HG03342 (cell line): ENCODE data around the gene RADIL.

Source experiments
- ATAC-seq: cut with Tn5 transposase; IDR thresholded peaks from one replicate; pipeline ENCODE4 v1.9.1; 2021; ENCODE audit warnings: mild to moderate bottlenecking, moderate library complexity; ENCODE audit not compliant: unreplicated experiment

Gene RADIL

DNA sequence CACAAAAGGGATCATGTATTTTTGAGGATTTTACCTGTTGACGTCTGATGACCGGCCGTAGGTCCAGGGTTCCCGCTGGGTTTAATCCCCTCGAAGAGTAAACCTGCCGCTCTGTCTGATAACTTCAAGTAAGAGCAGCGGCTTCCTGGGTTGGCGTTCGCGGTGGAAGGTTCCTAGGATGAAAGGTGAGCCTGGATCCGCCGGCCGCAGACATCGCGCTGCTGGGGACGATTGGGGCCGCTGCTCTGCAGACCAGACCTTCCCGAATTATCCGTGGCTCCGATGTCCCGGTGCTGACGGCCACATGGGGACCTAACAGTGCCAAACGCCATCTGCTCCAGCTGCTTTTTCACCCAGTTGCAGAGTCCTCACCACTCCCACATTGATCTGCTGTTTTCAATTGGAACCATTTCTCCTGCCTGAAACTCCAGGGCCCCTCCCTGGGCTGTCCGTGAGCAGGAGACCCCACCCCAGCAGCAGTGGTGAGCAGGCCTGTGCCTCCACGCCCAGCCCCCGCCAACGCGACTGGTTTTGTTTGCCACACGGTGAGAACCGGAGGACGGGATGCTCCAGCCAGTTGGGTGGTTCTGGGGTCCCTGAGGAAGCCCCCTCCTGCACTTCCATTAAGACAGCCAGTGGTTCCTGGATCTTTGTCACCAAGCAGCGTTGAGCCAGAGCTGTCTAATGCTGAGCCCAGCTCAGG, 120.3 kb downstream of the RADIL start:
- no peak for ATAC-seq

DNA sequence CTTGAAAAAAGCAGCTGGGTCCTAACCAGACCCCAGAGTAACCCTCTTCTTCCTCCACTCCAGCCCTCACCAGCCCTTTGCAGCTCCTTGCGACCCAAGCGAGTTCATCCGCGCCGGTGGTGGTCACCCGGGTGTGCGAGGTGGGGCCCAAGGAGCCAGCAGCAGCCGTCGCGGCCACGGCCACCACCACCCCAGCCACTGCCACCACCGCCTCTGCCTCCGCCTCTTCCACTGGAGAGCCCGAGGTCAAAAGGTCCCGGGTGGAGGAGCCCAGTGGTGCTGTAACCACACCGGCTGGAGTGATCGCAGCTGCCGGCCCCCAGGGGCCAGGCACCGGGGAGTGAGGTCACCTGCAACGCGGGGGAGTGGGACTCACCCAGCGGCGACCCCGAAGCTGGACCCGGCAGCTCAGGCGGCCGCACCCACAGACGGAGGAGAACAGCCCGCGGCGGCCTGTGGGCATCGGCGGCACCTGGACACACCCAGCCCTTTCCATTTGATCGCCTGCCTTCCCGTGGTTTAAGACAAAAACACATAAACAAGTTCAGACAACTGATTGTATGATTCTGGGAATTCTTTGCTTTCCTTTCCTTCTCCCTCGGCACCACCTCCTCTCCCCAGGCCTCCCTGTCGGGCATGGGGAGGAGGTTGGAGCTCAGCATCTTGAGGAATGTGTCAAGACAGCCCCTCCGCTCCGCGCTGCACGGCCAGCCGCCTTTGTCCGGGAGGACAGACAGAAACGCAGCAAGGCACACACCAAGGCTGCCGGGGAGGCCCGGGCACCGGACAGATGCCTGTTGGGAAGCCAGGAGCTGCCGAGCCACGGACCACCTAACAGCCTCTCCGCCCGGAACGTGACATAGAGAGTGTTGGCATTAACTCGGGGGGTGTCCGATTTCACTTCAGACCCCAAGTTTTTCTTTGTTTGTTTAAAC, 121.1 kb downstream of the RADIL start:
- no peak for ATAC-seq

DNA sequence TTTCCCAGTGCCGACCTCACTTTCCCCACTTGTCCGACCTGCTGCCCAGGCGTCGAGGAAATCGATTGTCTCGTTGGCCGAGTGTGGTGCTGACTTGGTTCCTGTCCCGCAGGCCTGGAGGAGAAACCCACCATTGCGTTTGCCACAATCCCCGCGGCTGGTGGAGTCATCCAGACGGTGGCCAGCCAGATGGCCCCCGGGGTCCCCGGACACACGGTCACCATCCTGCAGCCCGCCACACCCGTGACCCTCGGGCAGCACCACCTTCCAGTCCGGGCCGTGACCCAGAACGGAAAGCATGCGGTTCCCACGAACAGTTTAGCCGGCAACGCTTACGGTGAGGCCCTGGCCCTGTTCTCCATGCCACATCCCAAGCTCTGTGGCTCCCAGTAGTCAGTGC, 122.6 kb downstream of the RADIL start:
- no peak for ATAC-seq

DNA sequence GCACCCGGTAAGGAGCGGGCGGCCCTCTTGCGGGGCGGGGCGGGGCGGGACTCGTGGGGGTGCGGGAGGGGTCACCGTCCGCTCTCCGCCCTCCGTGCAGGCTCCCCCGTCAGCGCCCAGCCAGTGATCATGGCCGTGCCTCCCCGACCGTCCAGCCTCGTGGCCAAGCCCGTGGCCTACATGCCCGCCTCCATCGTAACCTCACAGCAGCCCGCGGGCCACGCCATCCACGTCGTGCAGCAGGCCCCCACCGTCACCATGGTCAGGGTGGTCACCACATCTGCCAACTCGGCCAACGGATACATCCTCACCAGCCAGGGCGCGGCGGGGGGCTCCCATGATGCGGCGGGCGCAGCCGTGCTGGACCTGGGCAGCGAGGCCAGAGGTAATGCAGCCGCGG, 124.3 kb downstream of the RADIL start:
- ATAC-seq: no peak

DNA sequence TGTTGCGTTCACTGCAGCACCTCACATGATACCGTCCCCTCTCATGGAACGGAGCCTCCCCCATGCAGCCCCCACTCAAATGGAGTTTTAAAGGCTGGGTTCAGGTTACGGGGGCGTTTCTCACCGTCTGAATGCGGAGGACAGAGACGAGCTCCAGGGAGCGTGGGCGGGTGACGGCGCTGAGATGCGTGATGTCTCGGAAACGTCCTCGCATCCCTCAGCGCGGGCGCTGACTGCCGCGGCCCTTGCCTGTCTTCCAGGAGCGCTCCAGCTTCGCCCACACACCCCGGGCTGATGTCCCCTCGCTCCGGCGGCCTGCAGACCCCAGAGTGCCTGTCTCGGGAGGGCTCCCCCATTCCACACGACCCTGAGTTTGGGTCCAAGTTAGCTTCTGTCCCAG, 124.7 kb downstream of the RADIL start:
- no peak for ATAC-seq

DNA sequence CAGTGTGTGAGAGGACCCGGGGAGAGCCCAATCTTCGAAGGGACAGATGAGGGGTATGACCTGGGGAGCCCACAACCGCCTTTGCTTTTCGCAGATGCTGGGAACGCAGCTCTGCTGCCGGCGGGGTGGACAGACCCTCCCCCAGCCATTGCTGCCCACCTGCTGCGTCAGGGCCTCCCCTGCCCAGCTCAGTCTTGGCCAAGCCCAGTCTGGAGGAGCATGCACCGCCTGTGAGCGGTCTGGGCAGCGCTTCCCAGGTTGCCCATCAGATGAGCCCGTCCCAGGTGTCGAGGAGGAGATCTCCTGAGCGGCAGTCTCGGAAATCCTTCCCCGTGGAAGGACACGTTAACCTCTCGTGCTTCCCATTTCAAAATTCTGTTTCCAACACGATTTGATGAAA, 125.4 kb downstream of the RADIL start:
- ATAC-seq: no peak

DNA sequence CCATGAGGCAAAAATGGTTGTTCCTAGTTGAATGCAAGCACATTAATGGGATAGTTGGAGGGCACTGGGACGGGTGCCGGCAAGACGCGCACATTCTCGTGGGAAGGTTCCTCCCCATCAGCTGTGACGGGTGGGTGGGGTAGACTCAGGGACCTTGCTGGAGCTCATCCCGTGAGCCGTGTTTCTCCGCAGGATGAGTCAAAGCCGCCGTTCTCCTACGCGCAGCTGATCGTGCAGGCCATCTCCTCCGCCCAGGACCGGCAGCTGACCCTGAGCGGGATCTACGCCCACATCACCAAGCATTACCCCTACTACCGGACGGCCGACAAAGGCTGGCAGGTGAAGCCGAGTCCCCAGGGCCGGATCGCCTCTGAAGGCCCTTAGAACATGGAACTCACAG, 128.5 kb downstream of the RADIL start:
- no peak for ATAC-seq

DNA sequence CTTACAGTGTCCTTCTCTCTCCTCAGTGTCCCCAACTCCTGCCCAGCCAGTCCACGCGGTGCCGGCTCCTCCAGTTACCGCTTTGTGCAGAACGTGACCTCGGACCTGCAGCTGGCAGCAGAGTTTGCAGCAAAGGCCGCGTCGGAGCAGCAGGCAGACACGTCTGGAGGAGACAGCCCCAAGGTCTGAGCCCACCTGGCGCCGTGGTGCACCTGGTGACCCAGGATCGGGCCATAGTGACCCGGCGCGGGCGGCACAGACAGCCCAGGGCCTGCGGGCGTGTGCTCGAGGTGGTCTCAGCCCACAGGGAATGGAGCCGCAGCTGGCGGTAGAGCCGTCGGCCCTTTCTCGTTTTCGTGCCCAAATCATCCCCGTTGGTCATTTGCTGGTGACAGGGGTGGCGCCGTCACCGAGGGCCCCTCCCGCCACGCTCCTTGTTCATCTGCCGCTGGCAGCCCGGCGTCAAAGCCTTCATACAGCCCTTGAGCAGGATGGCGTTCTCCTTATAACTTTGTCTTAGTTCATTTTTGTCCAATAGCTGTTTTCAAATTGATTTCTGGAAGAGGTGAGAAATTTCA, 129.0 kb downstream of the RADIL start:
- no peak for ATAC-seq

DNA sequence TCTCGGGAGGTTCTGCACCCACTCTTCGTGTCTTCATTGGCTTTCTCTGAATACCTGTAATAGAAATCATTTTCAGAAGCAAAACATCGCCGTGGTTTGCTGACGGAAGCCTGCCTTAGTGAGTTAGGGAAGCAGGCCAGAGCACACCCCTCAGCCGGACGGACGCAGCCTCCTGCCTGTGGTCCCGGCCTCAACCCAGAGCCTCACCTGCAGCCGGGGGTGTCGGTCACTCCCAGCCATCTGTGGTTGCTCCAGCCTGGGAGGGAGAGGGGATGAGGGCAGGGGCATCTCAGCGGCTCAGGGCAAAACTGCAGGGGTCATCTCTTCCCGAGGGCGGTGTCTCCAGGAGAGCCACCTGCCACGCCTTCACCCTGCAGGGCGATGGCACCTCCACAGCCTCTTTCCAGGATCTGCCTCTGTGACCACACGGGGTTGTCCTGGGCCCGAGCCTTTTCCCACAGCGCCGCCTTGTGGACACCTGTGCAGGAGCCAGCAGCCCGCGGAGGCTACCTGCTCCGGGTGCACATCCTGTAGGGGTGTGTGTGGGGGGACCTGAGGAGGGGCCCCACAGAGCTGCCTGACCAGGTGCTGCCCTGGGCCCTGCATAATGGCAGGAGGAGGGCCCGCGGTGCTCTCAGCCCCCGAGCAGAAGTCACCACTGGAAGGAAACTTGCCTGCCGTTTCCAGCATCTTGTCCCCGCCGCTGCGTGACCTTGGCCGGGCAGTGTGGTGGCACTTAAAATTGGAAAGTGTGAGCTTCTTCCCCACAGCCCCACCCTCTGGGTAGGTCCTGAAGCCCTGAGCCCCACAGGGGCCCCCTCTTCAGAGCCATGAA, 129.7 kb downstream of the RADIL start:
- ATAC-seq: peak; percentile 84

DNA sequence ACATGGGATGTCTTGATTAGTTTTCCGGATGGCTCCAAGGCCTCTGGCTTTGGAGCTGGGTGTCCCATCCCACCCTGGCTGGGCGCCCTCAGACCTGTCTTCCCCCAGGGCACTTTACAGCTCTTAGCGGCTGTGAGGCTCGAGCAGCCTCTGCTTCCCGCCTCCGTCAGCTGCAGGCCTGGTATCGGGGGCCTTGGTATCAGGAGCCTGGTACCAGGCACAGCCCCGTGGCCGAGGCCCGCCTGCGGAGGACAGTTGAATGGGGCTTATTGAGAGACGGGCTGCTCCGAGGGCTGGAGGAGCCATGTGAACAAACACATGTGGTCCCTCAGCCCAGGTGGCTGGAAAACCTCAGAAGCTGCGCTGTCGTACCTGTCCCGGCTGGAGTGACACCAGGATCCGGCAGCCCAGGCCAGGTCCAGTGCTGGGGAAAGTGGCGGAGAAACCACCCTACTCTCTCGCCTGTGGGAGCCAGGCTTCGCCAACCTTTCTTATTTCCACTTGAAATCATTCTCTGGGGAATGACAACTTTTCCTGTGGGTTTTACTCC, 132.0 kb downstream of the RADIL start:
- ATAC-seq: no peak

DNA sequence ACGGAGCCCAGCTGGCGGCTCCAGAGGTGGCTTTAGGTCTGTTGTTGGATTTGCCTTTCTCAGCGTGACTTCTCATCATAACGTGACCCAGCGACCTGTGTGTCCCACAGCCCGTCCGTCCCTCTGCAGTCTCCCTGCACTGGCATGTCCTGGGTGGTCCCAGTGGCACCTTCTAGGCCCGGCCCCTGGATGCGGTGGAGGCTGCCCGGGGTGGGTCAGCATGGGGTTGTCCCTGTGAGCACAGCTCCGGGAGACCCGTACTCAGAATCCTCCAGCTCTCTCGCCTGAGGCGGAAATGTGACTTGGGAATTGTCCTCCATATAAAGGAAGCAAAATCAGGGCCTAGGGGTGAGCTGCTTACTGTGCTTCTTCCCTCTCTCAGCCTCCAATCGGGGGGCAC, 133.7 kb downstream of the RADIL start:
- ATAC-seq: no peak

DNA sequence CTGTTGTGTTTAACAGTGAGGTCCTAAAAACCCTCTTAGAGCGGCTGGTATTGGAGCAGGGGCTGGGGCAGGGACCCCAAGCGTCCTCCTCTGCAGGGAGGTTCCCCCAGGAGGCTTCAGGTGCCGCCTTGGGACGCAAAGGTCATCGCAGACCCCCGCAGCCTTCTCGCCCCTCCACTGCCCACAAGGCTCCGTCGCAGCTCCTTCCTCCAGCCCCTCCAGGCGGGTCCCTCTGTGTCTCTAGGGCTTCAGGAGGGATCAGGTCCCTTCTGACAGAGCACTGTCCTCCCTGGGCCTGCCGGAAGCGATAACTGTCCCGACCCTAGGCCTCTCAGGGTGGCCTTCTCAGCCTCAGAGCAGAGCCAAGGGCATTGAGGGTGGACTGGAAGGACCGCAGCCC, 134.2 kb downstream of the RADIL start:
- no peak for ATAC-seq
